ENCODE measurements around the gene RET. TPM values are rescaled to one million over a fixed set of nuclear protein-coding genes. Genes with fewer than 3 reads are reported as not detected.
"Not testable (repeated sequence)": the region's sequence is repeated elsewhere in the genome, so short reads cannot be mapped to it uniquely, and the experiment has no call there.

RET gene
- total RNA-seq, 1 donor from 2014 or later, result 1.1 TPM

DNA sequence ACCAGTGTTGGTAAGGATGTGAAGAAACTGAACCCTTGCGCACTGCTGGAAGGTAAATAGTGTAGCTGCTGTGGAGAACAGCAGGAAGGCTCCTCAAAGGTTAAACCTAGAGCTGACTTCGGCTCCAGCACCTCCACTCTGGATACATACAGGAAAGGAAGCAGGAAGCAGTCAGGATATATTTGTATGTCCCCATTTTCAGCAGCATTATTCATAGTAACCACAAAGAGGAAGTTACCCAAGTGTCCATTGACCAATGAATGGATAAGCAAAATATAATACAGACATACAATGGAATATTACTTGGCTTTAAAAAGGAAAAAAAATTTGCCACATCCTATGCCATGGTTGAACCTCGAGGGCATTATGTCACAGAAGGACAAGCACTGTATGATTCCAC is 15.0 kb downstream of the RET start:
- Histone ChIP-seq H4K20me1 (ENCODE audit: insufficient read depth, low read length) (no peaks in the 10 kb centered on the region), H3K79me2 (ENCODE audit: insufficient read depth, low read length) (no peaks in the 10 kb centered on the region), H2AFZ (ENCODE audit: low read depth, low read length) (no peak overlapping the region), H3K9ac (ENCODE audit: low read length) (no peak overlapping the region), H3K27ac (ENCODE audit: low read depth, low read length) (no peak overlapping the region), H3K4me1 (ENCODE audit: insufficient read depth, low read length) (no peaks in the 10 kb centered on the region), H3K4me3 (ENCODE audit: insufficient read depth, low read depth, low read length) (no peak overlapping the region), H3K36me3 (ENCODE audit: insufficient read depth, low read length) (no peaks in the 10 kb centered on the region), H3K9me3 (ENCODE audit: insufficient read depth, low read depth, low read length) (no peaks in the 10 kb centered on the region), H3K27me3 (ENCODE audit: insufficient read depth, low read length) (peaks cover 3% of the 10 kb centered on the region), H3K4me2 (ENCODE audit: low read length) (no peak overlapping the region)
- Mint-ChIP-seq H3K27me3 (ENCODE audit: low read depth, unreplicated experiment) (peaks cover 51% of the 10 kb centered on the region), H3K27ac (ENCODE audit: unreplicated experiment) (no peak overlapping the region), H3K36me3 (ENCODE audit: low read depth, unreplicated experiment) (no peaks in the 10 kb centered on the region), H3K9me3 (ENCODE audit: unreplicated experiment) (peaks cover 1% of the 10 kb centered on the region), H3K4me1 (ENCODE audit: low read depth, unreplicated experiment) (no peaks in the 10 kb centered on the region), H3K4me3 (ENCODE audit: unreplicated experiment) (no peak overlapping the region)
- FAIRE-seq, result no peak
- TF ChIP-seq EZH2 (IDR thresholded peaks at IDR 0.05; ENCODE audit: insufficient read depth, low read length), result no peak
- TF ChIP-seq, protein P1, sequence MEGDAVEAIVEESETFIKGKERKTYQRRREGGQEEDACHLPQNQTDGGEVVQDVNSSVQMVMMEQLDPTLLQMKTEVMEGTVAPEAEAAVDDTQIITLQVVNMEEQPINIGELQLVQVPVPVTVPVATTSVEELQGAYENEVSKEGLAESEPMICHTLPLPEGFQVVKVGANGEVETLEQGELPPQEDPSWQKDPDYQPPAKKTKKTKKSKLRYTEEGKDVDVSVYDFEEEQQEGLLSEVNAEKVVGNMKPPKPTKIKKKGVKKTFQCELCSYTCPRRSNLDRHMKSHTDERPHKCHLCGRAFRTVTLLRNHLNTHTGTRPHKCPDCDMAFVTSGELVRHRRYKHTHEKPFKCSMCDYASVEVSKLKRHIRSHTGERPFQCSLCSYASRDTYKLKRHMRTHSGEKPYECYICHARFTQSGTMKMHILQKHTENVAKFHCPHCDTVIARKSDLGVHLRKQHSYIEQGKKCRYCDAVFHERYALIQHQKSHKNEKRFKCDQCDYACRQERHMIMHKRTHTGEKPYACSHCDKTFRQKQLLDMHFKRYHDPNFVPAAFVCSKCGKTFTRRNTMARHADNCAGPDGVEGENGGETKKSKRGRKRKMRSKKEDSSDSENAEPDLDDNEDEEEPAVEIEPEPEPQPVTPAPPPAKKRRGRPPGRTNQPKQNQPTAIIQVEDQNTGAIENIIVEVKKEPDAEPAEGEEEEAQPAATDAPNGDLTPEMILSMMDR (IDR thresholded peaks at IDR 0.05; ENCODE audit: insufficient read depth, low read depth, low read length), result no peak
- no peak for DNase-seq (ENCODE audit: low read depth)

DNA sequence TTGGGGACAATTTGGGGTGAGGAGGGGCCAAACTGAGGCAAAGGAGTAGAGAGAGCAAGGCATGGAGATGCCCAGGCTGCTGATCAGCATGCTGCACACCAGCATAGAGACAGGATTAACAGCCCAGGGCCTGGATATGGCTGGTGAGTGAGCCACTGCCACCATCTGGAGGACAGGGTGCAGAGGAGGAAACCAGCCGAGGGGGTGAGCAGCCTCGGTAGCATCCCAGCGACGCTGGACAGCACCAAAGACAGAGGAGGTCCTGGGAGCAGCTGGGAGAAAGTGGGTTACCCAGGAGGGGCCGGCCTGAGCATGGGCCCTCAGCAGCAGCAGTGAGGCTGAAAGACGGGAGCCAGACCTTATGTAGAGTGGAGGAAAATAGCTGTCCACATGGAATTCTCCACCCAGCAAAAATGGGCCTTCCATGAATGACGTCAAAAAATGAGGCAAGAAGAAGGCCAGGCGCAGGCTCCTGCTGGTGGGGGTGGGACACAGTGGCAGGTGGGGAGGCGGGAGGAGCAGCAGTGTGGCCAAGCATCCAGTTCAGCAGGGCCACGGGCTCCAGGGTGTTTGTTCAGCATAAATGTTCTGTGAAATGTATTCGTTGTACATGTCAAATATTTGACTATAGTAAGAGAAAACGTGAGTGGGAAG is 16.7 kb downstream of the RET start:
- Histone ChIP-seq H3K9me3 (ENCODE audit: insufficient read depth, low read depth, low read length) (no peaks in the 10 kb centered on the region), H3K4me3 (ENCODE audit: insufficient read depth, low read depth, low read length) (no peak overlapping the region), H3K27me3 (ENCODE audit: insufficient read depth, low read length) (peaks cover 3% of the 10 kb centered on the region), H2AFZ (ENCODE audit: low read depth, low read length) (no peak overlapping the region), H3K9ac (ENCODE audit: low read length) (no peak overlapping the region), H3K4me1 (ENCODE audit: insufficient read depth, low read length) (no peaks in the 10 kb centered on the region), H3K79me2 (ENCODE audit: insufficient read depth, low read length) (no peaks in the 10 kb centered on the region), H3K36me3 (ENCODE audit: insufficient read depth, low read length) (no peaks in the 10 kb centered on the region), H4K20me1 (ENCODE audit: insufficient read depth, low read length) (no peaks in the 10 kb centered on the region), H3K4me2 (ENCODE audit: low read length) (no peak overlapping the region), H3K27ac (ENCODE audit: low read depth, low read length) (no peak overlapping the region)
- FAIRE-seq (no peak), DNase-seq (ENCODE audit: low read depth) (no peak)
- Mint-ChIP-seq H3K4me3 (ENCODE audit: unreplicated experiment) (no peak overlapping the region), H3K9me3 (ENCODE audit: unreplicated experiment) (no peaks in the 10 kb centered on the region), H3K27me3 (ENCODE audit: low read depth, unreplicated experiment) (peaks cover 47% of the 10 kb centered on the region), H3K36me3 (ENCODE audit: low read depth, unreplicated experiment) (peaks cover 2% of the 10 kb centered on the region), H3K27ac (ENCODE audit: unreplicated experiment) (no peak overlapping the region), H3K4me1 (ENCODE audit: low read depth, unreplicated experiment) (no peaks in the 10 kb centered on the region)
- TF ChIP-seq, protein P1 (IDR thresholded peaks at IDR 0.05; ENCODE audit: insufficient read depth, low read depth, low read length), result no peak
- TF ChIP-seq EZH2 (IDR thresholded peaks at IDR 0.05; ENCODE audit: insufficient read depth, low read length), result no peak

DNA sequence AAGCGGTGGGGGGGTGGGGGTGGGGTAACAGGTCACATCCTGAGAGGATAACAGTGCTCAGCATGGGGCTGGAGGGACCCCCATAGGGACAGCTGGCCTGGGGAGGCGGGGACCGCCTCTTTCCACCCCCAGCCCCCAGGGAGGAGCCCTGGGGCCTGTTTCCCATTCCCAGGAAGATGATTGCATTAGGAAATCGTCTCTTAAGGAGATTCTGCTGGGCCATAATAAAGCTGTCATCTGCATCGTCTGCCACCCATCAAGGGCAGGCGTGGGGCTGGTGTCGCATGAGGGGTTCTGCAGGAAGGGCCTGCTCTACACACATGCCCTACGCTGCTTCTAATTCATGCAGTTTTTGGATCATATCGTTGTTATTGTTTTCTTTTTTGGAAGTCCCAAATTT is 17.2 kb downstream of the RET start:
- H3K4me3 Mint-ChIP-seq (ENCODE audit: unreplicated experiment), result no peak overlapping the region

GRCh38 chr10:43099339-43099738 is 22.5 kb downstream of the RET start:
- H3K27ac Mint-ChIP-seq (ENCODE audit: unreplicated experiment); H3K9ac ChIP-seq (ENCODE audit: low read length); H3K27me3 ChIP-seq (ENCODE audit: insufficient read depth, low read length); H3K4me1 ChIP-seq (ENCODE audit: insufficient read depth, low read length); H3K36me3 ChIP-seq (ENCODE audit: insufficient read depth, low read length); H3K4me3 Mint-ChIP-seq (ENCODE audit: unreplicated experiment); H3K4me3 ChIP-seq (ENCODE audit: insufficient read depth, low read depth, low read length); H3K36me3 Mint-ChIP-seq (ENCODE audit: low read depth, unreplicated experiment); DNase-seq (ENCODE audit: low read depth); FAIRE-seq; H3K79me2 ChIP-seq (ENCODE audit: insufficient read depth, low read length); H2AFZ ChIP-seq (ENCODE audit: low read depth, low read length); H3K4me2 ChIP-seq (ENCODE audit: low read length); H3K27ac ChIP-seq (ENCODE audit: low read depth, low read length); H3K9me3 Mint-ChIP-seq (ENCODE audit: unreplicated experiment); H3K9me3 ChIP-seq (ENCODE audit: insufficient read depth, low read depth, low read length); H3K4me1 Mint-ChIP-seq (ENCODE audit: low read depth, unreplicated experiment); H4K20me1 ChIP-seq (ENCODE audit: insufficient read depth, low read length): not testable (repeated sequence)
- H3K27me3 Mint-ChIP-seq (ENCODE audit: low read depth, unreplicated experiment), result peaks cover 56% of the 10 kb centered on the region

More for the DNA sequence above, 17.2 kb downstream of the RET start:
- FAIRE-seq, result no peak
- Mint-ChIP-seq H3K36me3 (ENCODE audit: low read depth, unreplicated experiment) (peaks cover 2% of the 10 kb centered on the region), H3K4me1 (ENCODE audit: low read depth, unreplicated experiment) (no peaks in the 10 kb centered on the region), H3K27ac (ENCODE audit: unreplicated experiment) (no peak overlapping the region), H3K9me3 (ENCODE audit: unreplicated experiment) (no peaks in the 10 kb centered on the region), H3K27me3 (ENCODE audit: low read depth, unreplicated experiment) (peaks cover 42% of the 10 kb centered on the region)
- TF ChIP-seq, protein P1 (IDR thresholded peaks at IDR 0.05; ENCODE audit: insufficient read depth, low read depth, low read length), result no peak
- no peak for TF ChIP-seq EZH2 (IDR thresholded peaks at IDR 0.05; ENCODE audit: insufficient read depth, low read length)
- H3K27me3 ChIP-seq (ENCODE audit: insufficient read depth, low read length), result peaks cover 3% of the 10 kb centered on the region
- H2AFZ ChIP-seq (ENCODE audit: low read depth, low read length), result no peak overlapping the region
- no peaks in the 10 kb centered on the region for H3K79me2 ChIP-seq (ENCODE audit: insufficient read depth, low read length)
- no peaks in the 10 kb centered on the region for H3K36me3 ChIP-seq (ENCODE audit: insufficient read depth, low read length)
- no peaks in the 10 kb centered on the region for H3K4me1 ChIP-seq (ENCODE audit: insufficient read depth, low read length)
- H3K27ac ChIP-seq (ENCODE audit: low read depth, low read length), result no peak overlapping the region
- no peaks in the 10 kb centered on the region for H4K20me1 ChIP-seq (ENCODE audit: insufficient read depth, low read length)
- H3K9me3 ChIP-seq (ENCODE audit: insufficient read depth, low read depth, low read length), result no peaks in the 10 kb centered on the region
- no peak for DNase-seq (ENCODE audit: low read depth)
- H3K9ac ChIP-seq (ENCODE audit: low read length), result no peak overlapping the region
- H3K4me2 ChIP-seq (ENCODE audit: low read length), result no peak overlapping the region
- no peak overlapping the region for H3K4me3 ChIP-seq (ENCODE audit: insufficient read depth, low read depth, low read length)
